Lower lobe of right lung (tissue), 2 donors: Measurements from ENCODE around the gene PRDM11. TPM values are rescaled to one million over a fixed set of nuclear protein-coding genes. Genes with fewer than 3 reads are reported as not detected.

Experiments used
- ATAC-seq, 2 donors: fragments of 200-7000 bp; cut with Tn5 transposase; one replicate each; pipeline ENCODE4 v1.9.1; 2020 to 2022; ENCODE audit warnings: mild to moderate bottlenecking in 2 of 2, moderate library complexity in 2 of 2
- DNase-seq: peaks from one replicate; pipeline ENCODE4 v3.0.0-alpha.2; 2020
- H3K27ac ChIP-seq: fragments of 200-600 bp; one replicate; pipeline ENCODE4 v1.8.0; 2022
- H3K27me3 ChIP-seq: fragments of 200-600 bp; one replicate; pipeline ENCODE4 v1.8.0; 2022; ENCODE audit warnings: low read depth
- H3K36me3 ChIP-seq: fragments of 200-600 bp; one replicate; pipeline ENCODE4 v1.8.0; 2022; ENCODE audit warnings: mild to moderate bottlenecking
- H3K4me1 ChIP-seq: fragments of 200-600 bp; one replicate; pipeline ENCODE4 v1.8.0; 2022
- H3K4me3 ChIP-seq: fragments of 200-600 bp; one replicate; pipeline ENCODE4 v1.8.0; 2022; ENCODE audit warnings: mild to moderate bottlenecking
- H3K9me3 ChIP-seq: fragments of 200-600 bp; one replicate; pipeline ENCODE4 v1.8.0; 2022
- CTCF ChIP-seq: fragments of 200-600 bp; IDR thresholded peaks from one replicate; pipeline ENCODE4 v1.8.0; 2022; ENCODE audit warnings: antibody characterized with exemption, mild to moderate bottlenecking
- intact Hi-C: fragments of 100-400 bp; cut with DNase I; formaldehyde crosslinking; loops from one replicate; pipeline ENCODE4 v1.11.0; 2022
- total RNA-seq: library from RNA; stranded (reverse); fragmentation: NEBNext Ultra II Directional; extraction: Animal tissue kit (Norgen Biotek cat#: 25700); gene quantifications from one replicate; pipeline ENCODE4 v1.2.1, GENCODE V29; 2021
- donor health status: DM: no; HTN: yes; CAD: no; lungs with severe emphysema.

PRDM11 gene
- total RNA-seq, 1 donor from 2014 or later, result 15.1 TPM

GRCh38 chr11:45143494-45143893, 2.9 kb upstream of the PRDM11 start:
- Histone ChIP-seq H3K36me3 (no peaks in the 10 kb centered on the region), H3K27ac (no peak overlapping the region), H3K9me3 (no peaks in the 10 kb centered on the region), H3K4me1 (peaks cover 21% of the 10 kb centered on the region), H3K4me3 (no peak overlapping the region), H3K27me3 (no peaks in the 10 kb centered on the region)
- TF ChIP-seq CTCF, result no peak
- DNase-seq (no peak), ATAC-seq (no peak)
- intact Hi-C loops, result no loop called here

- intact Hi-C loops, result no loop called here
- Histone ChIP-seq H3K36me3 (no peaks in the 10 kb centered on the region), H3K27me3 (no peaks in the 10 kb centered on the region), H3K4me3 (no peak overlapping the region), H3K4me1 (peaks cover 22% of the 10 kb centered on the region), H3K9me3 (no peaks in the 10 kb centered on the region), H3K27ac (no peak overlapping the region)
- ATAC-seq (no peak), DNase-seq (no peak)
- no peak for TF ChIP-seq CTCF
Measured at GRCh38 chr11:45144126-45145082, 2.0 kb upstream of the PRDM11 start.

GRCh38 chr11:45145083-45145378, 1.4 kb upstream of the PRDM11 start:
- H3K36me3 ChIP-seq, result no peaks in the 10 kb centered on the region
- no peaks in the 10 kb centered on the region for H3K9me3 ChIP-seq
- peaks cover 22% of the 10 kb centered on the region for H3K4me1 ChIP-seq
- no peak for ATAC-seq
- no peak for DNase-seq
- H3K27ac ChIP-seq, result no peak overlapping the region
- no peaks in the 10 kb centered on the region for H3K27me3 ChIP-seq
- intact Hi-C loops, result no loop called here
- no peak overlapping the region for H3K4me3 ChIP-seq
- no peak for TF ChIP-seq CTCF

- TF ChIP-seq CTCF, result no peak
- peaks cover 22% of the 10 kb centered on the region for H3K4me1 ChIP-seq
- ATAC-seq, result peak; percentile 22 to 29
- no peaks in the 10 kb centered on the region for H3K36me3 ChIP-seq
- H3K4me3 ChIP-seq, result peak overlapping the region; percentile 81
- no peaks in the 10 kb centered on the region for H3K9me3 ChIP-seq
- H3K27ac ChIP-seq, result peak overlapping the region; percentile 97
- no peaks in the 10 kb centered on the region for H3K27me3 ChIP-seq
- intact Hi-C loops, result no loop called here
- DNase-seq, result no peak
Measured at GRCh38 chr11:45145379-45146071, 914 bp upstream of the PRDM11 start.

GRCh38 chr11:45147017-45147728, 734 bp downstream of the PRDM11 start:
- no peaks in the 10 kb centered on the region for H3K9me3 ChIP-seq
- no peaks in the 10 kb centered on the region for H3K36me3 ChIP-seq
- H3K27me3 ChIP-seq, result no peaks in the 10 kb centered on the region
- peak; percentile 96 for DNase-seq
- peak overlapping the region; percentile 81 for H3K4me3 ChIP-seq
- H3K4me1 ChIP-seq, result peaks cover 22% of the 10 kb centered on the region
- H3K27ac ChIP-seq, result peak overlapping the region; percentile 97
- TF ChIP-seq CTCF, result peak; percentile 2
- intact Hi-C loops, result no loop called here
- ATAC-seq, result peak; percentile 97 to 99
